HUES48 (cell line): ENCODE results near the gene GRID1.
"Not testable (repeated sequence)": the region's sequence is repeated elsewhere in the genome, so short reads cannot be mapped to it uniquely, and the experiment has no call there.

Experiments used
- H3K27ac ChIP-seq: one replicate; pipeline ENCODE4 v1.7.0; 2013; ENCODE audit warnings: low read depth, low read length, inconsistent platforms
- H3K27me3 ChIP-seq: 2 replicates; pipeline ENCODE4 v1.6.1; 2013; ENCODE audit warnings: mild to moderate bottlenecking, low read length; ENCODE audit not compliant: control insufficient read depth, insufficient read depth
- H3K36me3 ChIP-seq: 2 replicates; pipeline ENCODE4 v1.6.1; 2013; ENCODE audit warnings: low read length; ENCODE audit not compliant: control insufficient read depth, insufficient read depth
- H3K4me1 ChIP-seq: 2 replicates; pipeline ENCODE4 v1.6.1; 2013; ENCODE audit warnings: mild to moderate bottlenecking, low read length; ENCODE audit not compliant: control insufficient read depth, insufficient read depth
- H3K4me3 ChIP-seq: 2 replicates; pipeline ENCODE4 v1.5.1; 2013; ENCODE audit warnings: mild to moderate bottlenecking, low read depth, low read length
- H3K9ac ChIP-seq: 2 replicates; pipeline ENCODE4 v1.6.1; 2013; ENCODE audit warnings: mild to moderate bottlenecking, low read depth, low read length, moderate library complexity
- H3K9me3 ChIP-seq: 2 replicates; pipeline ENCODE4 v1.6.1; 2013; ENCODE audit warnings: low read length; ENCODE audit not compliant: control insufficient read depth, insufficient read depth

The GRID1 gene

DNA sequence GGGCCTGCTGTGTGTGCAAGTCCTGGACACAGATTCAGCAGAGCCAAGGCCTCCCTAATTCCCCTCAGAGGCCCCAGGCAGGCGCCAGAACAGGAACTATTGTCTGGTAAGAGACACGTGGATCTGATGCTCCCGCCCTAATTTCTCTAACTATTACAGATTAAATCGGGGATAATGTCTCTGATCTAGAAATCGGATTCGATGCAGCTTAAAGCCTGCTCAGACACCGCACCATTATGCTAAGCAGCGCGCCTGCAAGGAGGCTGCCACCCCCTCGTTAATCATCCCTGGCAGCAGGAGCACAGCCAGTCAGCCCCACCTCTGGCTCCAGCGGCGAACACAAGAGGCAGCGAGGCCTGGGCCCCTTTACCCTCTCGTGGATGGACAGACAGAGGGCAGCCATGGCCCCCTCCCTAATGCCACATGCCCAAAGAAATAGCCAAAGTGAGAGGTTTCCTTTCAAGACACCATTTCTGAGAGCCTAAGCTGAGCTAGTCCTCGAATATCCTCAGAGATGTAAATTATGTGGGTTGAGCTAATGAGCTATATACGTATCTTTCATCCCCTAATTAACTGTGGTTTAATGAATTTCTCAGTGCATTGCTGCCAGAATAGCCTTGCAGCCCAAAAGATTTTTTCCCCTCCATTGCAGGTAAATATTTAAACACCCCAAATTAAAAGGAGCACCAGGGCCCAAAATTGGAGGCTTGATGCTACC is 122.1 kb downstream of the GRID1 start:
- H3K27me3 ChIP-seq, result no peaks in the 10 kb centered on the region
- H3K4me1 ChIP-seq, result no peaks in the 10 kb centered on the region
- no peaks in the 10 kb centered on the region for H3K9me3 ChIP-seq
- no peak overlapping the region for H3K4me3 ChIP-seq
- H3K36me3 ChIP-seq, result no peaks in the 10 kb centered on the region
- H3K9ac ChIP-seq, result no peak overlapping the region
- no peak overlapping the region for H3K27ac ChIP-seq

DNA sequence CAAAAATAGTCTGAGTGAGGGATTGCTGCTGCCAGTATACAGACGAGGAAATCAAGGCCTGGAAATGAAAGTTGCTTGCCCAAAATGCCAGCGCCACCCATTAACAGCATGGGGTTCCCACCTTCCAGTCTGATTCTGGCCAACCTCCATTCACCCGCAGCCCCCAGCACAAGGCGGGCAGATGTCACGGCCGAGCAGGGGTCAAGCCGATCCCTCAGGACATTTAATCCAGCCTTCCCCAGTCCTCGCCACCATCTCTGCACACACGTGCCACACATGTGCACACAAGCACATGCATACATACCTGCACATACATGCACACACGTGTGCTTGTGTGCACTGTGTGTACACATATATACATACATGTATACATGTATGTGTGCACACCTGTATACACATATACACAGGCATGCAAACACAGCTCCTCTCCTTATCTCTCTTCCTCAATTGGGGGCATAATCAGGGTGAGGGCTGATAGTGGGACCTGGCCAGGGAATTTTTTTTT is 122.9 kb downstream of the GRID1 start:
- Histone ChIP-seq H3K9me3 (peaks cover 4% of the 10 kb centered on the region; the same call in 1 of the 2 replicates), H3K9ac (no peak overlapping the region), H3K27ac (no peak overlapping the region)

DNA sequence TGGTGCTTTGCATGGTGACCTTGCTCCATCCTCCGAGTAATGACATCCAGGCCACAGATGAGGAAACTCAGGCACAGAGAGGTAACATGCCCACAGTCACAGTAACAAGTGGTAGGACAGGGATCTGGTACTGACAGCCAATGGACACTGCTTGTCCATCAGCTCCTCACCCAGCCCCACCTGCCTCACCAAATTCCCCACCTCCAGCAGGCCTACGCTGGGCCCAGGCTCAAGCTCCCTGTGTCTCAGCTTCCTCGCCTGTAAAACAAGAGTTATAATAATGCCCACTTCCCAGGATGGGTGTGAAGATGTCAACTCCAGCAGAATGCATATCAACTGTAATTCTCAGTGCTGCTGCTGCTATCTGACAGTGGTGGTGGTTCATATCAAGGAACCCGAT is 123.8 kb downstream of the GRID1 start:
- Histone ChIP-seq H3K4me1 (no peaks in the 10 kb centered on the region), H3K27me3 (no peaks in the 10 kb centered on the region), H3K27ac (no peak overlapping the region), H3K36me3 (no peaks in the 10 kb centered on the region), H3K9ac (no peak overlapping the region), H3K4me3 (no peak overlapping the region), H3K9me3 (peaks cover 12% of the 10 kb centered on the region)

More for the DNA sequence above, 122.9 kb downstream of the GRID1 start:
- Histone ChIP-seq H3K36me3 (no peaks in the 10 kb centered on the region), H3K4me3 (no peak overlapping the region), H3K27me3 (no peaks in the 10 kb centered on the region), H3K4me1 (no peaks in the 10 kb centered on the region)

DNA sequence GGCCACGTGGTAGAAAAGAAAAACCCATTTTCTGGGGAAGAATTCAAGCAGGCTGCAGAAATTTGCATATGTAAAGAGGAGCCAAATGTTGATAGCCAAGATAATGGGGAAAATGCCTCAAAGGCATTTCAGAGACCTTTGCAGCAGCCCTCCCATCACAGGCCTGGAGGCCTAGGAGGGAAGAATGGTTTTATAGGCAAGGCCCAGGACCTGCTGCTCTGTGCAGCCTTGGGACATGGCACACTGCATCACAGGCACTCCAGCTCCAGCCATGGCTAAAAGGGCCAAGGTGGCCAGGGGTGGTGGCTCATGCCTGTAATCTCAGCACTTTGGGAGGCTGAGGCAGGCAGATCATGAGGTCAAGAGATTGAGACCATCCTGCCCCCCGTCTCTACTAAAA is 128.5 kb downstream of the GRID1 start:
- not testable (repeated sequence) for H3K9ac ChIP-seq, H3K27ac ChIP-seq, H3K4me3 ChIP-seq, H3K27me3 ChIP-seq, H3K36me3 ChIP-seq
- H3K9me3 ChIP-seq, result peaks cover 14% of the 10 kb centered on the region
- H3K4me1 ChIP-seq, result peaks cover 23% of the 10 kb centered on the region

DNA sequence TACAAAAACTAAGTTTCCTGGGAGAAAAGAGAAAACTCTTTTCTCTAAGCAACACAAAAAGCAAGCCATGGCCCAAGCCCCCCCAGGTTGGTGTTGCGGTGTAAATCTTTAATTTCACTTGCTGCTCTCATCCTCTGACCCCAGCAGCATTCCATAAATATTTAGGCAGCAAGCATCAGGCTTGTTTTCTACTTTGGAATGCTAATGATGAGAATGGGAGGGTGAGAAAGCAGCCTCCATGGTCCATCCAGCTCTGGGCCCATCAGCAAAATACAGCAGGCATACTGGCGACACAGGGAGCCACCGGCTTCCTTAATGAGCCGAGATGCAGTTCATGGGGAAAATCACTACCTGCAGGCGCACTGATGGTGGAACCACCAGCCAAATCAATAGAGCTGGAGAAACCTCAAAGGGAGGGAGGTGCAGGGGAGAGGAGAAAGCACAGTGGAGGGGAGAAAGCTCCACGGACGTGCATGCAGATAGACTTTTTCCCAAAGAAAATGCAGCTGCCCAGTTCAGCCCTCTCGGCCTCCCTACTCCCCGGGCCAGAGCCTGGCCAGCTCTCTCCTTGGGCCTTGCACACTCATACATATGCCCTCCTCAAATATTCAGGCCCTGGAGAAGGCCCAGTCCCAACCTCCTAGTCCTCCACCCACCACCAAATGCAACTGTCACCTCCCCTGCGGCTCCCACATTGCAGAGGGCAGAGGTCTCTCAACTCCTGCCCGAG is 131.9 kb downstream of the GRID1 start:
- Histone ChIP-seq H3K27ac (peak overlapping the region; percentile 64), H3K9ac (no peak overlapping the region), H3K36me3 (no peaks in the 10 kb centered on the region), H3K9me3 (peaks cover 14% of the 10 kb centered on the region), H3K27me3 (no peaks in the 10 kb centered on the region), H3K4me3 (no peak overlapping the region), H3K4me1 (peaks cover 34% of the 10 kb centered on the region)

DNA sequence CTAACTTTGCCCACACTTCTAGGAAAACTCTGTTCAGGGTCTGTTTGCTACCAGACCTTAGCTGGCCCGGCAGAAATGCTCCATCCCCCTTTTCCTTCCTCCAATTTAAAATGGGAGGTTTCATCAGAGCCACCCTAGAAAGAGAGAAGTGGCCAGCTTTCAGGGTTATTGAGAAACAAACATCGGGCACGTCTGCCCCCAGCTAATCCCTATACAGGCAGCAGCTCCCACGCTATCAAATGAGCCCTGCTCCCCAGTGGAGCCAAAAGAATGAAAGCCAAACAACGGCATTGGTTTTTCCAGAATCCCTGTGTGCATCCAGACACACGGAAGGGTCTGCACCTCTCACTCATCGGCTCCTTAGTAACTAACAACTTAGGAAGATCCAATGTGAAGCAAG is 132.5 kb downstream of the GRID1 start:
- H3K27ac ChIP-seq, result peak overlapping the region; percentile 43
- H3K4me1 ChIP-seq, result peaks cover 34% of the 10 kb centered on the region
- H3K27me3 ChIP-seq, result no peaks in the 10 kb centered on the region
- H3K4me3 ChIP-seq, result no peak overlapping the region
- H3K36me3 ChIP-seq, result no peaks in the 10 kb centered on the region
- H3K9ac ChIP-seq, result no peak overlapping the region
- H3K9me3 ChIP-seq, result peaks cover 14% of the 10 kb centered on the region

DNA sequence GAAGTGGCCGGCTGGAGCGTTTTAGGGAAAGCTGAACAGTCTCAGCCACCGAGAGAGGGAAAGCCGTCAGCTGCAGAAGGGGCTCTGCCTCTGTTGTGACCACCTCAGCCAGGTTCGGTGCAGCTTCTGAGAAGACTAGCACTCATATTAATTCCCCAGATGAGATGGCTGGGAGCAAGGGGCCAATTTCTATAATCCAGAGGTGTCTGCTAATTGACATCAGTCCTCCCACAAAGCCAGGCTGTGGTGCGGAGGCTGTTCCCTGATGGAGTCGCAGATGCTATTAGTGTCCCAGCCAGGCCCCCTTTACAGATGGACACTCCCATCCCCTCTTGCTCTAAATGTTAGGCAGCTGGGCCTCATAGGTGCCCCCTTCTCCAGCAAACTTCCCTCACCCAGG is 133.5 kb downstream of the GRID1 start:
- Histone ChIP-seq H3K36me3 (no peaks in the 10 kb centered on the region), H3K27ac (peak overlapping the region; percentile 58)

DNA sequence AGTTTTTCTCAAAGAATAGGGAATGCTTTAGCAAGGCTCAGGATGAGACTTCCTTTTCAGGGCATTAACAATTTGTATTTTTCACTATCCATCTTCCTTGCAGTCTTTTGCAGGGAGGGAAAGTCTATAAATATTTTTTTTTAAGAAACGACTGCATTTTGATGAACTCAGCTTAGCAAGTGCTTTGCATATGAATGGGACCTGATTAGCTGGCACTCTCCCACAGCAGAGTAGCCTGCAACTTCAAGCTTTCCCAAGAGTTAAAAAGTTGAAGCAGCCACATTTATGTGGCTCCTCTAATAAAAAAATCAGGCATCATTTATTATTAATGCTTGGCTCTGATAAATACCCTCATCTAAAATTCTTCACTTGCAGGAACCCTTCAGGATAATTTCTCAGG is 134.0 kb downstream of the GRID1 start:
- Histone ChIP-seq H3K27me3 (no peaks in the 10 kb centered on the region), H3K36me3 (no peaks in the 10 kb centered on the region), H3K4me3 (no peak overlapping the region), H3K4me1 (peaks cover 34% of the 10 kb centered on the region), H3K27ac (peak overlapping the region; percentile 58), H3K9me3 (peaks cover 1% of the 10 kb centered on the region), H3K9ac (no peak overlapping the region)

More for the DNA sequence above, 133.5 kb downstream of the GRID1 start:
- Histone ChIP-seq H3K4me1 (peaks cover 34% of the 10 kb centered on the region), H3K4me3 (no peak overlapping the region), H3K27me3 (no peaks in the 10 kb centered on the region), H3K9ac (no peak overlapping the region), H3K9me3 (peaks cover 6% of the 10 kb centered on the region)

DNA sequence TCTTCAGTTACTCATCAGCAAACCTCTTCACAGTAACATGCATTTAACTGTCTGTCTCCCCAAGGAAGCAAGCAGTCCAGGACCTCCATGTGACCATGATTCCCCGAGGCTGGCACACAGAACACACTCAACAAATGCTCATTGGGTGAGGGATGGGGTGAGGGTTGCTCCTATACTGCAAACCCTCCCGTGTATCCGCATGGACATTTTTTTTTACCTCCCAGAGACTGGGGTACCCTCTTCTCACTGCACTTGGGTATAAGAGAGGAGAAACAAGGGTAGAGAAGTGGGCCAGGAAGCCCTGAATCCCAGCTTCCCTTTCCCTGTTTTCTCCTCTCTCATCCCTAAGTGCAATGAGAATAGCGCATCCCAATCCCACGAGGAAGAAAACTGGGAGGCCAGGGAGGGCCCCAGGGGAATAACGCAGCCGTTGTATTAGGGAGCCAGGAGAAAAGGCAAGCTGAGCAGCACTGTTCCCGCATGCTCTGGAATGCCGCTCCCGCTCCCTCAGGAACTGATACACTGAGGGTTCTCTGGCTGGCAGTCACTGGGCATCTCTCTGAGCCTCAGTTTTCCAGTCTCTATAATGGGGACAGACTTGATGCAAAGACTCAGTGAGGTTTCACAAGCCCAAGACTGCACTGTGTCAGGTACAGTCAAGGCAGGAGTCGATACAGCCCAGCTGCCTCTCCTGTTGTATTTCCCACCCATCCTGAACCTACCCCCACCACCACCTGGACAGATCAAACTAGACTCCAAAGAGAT is 134.6 kb downstream of the GRID1 start:
- Histone ChIP-seq H3K27me3 (no peaks in the 10 kb centered on the region), H3K9ac (no peak overlapping the region), H3K9me3 (no peaks in the 10 kb centered on the region; the same call in 1 of the 2 replicates), H3K4me3 (no peak overlapping the region), H3K4me1 (peaks cover 34% of the 10 kb centered on the region), H3K27ac (no peak overlapping the region), H3K36me3 (no peaks in the 10 kb centered on the region)

DNA sequence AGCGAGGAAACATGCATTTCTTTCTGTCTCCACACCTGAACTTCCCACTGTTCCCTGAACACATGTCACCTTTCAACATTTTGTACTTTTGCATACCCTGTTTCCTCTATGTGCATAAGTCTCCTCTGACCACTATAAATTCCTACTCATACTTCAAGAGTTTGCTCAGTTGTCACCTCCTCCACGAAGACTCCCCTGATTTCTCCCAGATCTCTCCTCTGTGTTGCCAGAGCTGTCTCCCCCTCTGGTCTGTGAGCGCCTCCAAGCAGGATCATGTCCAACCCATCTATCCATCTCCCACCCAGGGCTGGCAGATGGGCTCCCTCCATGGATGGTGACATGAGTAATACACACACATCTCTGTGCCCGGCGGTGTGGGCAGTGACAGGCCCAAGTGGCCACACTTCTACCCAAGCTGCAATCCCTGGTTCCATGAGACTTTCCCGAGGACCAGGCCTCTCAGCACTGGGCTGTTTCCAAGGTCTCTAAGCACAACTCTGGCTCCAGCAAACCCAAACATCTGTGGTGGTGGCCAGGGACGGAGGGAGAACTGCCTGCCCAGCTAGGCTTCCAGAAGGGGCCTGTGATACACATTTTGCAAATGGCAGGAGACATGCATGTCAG is 135.9 kb downstream of the GRID1 start:
- peaks cover 34% of the 10 kb centered on the region for H3K4me1 ChIP-seq
- H3K27me3 ChIP-seq, result no peaks in the 10 kb centered on the region
- H3K36me3 ChIP-seq, result no peaks in the 10 kb centered on the region
- no peak overlapping the region for H3K27ac ChIP-seq
- no peak overlapping the region for H3K9ac ChIP-seq
- H3K4me3 ChIP-seq, result no peak overlapping the region
- no peaks in the 10 kb centered on the region for H3K9me3 ChIP-seq
